ENCODE results near the gene URGCP.
"Not testable (repeated sequence)": the region's sequence is repeated elsewhere in the genome, so short reads cannot be mapped to it uniquely, and the experiment has no call there.

Gene URGCP

DNA sequence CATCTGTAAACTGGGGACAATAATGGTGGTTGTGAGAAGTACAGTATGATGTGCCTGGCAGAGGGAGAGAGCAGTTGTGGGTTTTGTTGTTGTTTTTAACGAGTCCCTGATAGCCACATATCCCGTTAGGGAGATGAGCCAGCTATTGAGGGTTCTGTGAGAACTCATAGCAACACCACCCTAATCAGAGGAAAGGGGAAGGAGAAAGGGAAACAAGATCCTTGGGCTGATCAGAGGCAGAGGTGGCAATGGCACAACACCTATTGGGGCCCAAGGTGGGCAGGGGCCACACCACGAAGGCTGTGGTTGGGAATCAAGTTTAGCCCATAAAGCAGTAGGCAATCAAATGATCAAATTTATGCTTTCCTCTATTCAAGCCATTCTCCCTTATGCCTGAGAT lies 35.3 kb downstream of the URGCP start:
- no peak for DNase-seq

DNA sequence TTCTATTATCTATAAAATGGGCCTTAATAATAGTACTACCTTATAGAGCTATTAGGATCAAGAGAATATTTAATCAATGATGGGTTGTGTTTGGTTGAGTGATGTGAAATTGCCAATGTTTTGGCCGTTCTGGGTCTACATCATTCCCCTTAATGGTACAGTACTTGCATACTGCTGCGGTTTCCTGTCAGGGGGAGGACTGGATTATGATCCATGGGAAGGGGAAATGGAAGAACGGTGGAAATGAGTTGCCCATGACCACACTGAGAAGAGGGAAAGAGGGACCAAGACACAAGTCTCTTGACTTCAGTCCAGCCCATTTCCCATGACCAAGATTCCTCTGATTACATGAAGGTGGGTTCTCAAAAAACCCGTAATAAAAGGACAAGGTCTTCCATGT lies 36.1 kb downstream of the URGCP start:
- no peak for DNase-seq

GRCh38 chr7:43869867-43870240 lies 36.5 kb downstream of the URGCP start:
- DNase-seq: no peak

DNA sequence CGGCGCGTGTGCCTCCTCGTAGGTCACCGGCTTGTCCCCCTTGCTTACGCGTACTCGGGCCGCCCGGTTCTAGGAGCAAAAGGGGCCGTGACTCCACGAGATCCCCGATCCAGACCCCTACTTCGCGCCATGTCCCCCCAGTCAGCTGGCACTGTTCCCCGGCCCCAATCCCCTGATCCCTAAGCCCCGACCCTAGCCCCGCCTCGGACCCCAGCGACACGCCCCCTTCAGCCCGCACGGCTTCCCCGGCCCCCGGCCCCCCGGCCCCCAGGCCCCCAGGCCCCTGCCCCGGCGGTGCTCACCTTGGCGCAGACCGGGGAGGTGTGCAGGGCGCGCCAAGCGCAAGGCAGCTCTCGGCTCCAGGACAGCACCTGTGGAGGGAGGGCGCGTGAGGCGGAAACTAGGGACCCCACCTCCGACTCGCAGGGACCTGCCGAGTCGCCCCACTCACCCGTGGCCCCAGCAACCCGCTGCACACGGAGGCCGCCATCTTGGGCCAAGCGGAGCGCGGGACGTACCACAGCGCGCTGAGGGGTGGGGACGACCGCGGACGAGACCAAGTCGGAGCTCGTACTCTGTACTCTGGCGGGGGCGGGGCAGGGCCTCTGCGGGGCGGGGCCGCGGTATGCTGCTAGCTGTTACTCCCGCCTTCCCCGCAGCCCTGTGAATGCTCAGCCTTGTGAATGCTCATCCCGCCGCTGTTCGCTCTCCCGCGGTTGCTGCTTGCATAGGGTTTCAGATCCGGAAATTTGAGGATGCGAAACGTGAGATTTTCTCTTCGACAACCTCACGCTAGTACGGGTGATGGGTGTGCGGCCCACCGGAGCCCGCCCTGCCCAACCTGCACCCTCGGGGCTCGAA lies 37.2 kb downstream of the URGCP start, which contains the start of gene MRPS24:
TSS of gene MRPS24 (minus strand) at position 512 of the 861 bp plus-strand sequence. CDS start at position 490, 22 bp downstream.
- DNase-seq: peak; percentile 94

DNA sequence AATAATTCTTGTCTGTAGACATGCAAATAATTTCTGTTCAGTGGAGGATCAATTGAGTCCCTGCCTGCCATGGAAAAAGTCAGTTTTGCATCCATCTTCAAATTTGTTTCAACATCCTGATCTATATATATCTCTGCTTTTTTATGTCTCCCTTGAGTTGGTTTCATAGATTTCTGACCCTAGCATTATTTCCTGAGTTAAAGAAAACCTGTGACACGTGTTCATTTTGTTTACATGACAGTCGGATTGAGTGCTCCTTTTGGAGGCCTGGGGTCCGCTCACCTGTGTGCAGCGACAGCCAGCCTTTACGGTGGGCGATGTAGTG lies 37.8 kb downstream of the URGCP start:
- no peak for DNase-seq

- DNase-seq: no peak
These were observed 38.2 kb downstream of the URGCP start for GRCh38 chr7:43868181-43868580.

DNA sequence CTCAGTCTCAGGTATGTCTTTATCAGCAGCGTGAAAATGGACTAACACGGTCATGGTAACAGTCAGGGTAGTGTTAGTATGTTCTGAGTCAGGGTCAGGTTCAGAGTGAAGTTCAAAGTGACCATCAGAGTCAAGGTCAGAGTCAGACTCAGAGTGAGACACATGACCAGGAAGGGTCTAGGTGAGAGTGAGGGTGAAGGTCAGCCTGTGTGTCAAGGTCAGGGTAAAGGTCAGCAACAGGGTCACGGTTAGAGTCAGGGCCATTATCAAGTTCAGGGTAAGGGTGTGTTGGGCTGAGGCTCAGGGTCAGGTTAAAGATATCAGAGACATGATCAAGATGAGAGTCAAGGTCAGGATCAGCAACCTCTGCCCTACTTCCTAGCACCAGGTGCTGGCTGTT lies 41.1 kb downstream of the URGCP start:
- no peak for DNase-seq

GRCh38 chr7:43864126-43864525 lies 42.3 kb downstream of the URGCP start:
- DNase-seq: no peak

DNA sequence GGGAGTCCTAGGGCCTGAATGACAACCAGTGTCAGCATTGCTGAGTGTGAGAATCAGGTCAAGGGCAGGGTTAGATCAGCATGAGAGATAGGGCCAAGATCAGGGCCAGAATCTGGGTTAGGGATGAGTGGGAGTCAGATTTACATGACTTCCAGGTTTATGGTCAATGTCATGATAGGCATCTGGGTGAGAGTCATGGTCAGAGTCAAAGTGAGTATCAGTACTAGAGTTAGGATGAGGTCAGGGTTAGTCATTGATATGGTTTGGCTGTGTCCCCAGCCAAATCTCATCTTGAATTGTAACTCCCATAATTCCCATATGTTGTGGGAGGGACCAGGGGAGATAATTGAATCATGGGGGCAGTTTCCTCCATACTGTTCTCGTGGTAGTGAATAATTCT lies 49.4 kb downstream of the URGCP start:
- no peak for DNase-seq

GRCh38 chr7:43856316-43856715 lies 50.1 kb downstream of the URGCP start:
- no peak for DNase-seq

DNA sequence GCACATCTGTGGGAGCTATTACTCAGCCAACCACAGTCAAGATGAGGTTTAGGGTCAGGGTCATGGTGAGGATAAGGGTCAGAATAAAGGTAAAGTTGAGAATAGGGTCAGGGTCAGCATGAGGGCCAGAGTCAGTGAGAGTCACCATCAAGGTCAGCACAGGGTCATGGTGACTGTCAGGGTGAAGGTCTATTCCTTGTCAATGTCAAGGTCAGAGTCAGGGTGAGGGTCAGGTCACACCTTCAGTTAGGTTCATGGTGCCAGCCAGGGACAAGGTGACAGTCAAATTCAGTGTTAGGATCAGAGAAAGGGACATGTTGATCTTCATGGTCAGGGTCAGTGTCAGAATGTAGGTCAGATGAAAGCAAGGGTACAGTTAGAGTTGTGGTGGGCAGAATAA lies 51.2 kb downstream of the URGCP start:
- DNase-seq: no peak

- DNase-seq: no peak
These were observed 54.6 kb downstream of the URGCP start for GRCh38 chr7:43851805-43852204.

DNA sequence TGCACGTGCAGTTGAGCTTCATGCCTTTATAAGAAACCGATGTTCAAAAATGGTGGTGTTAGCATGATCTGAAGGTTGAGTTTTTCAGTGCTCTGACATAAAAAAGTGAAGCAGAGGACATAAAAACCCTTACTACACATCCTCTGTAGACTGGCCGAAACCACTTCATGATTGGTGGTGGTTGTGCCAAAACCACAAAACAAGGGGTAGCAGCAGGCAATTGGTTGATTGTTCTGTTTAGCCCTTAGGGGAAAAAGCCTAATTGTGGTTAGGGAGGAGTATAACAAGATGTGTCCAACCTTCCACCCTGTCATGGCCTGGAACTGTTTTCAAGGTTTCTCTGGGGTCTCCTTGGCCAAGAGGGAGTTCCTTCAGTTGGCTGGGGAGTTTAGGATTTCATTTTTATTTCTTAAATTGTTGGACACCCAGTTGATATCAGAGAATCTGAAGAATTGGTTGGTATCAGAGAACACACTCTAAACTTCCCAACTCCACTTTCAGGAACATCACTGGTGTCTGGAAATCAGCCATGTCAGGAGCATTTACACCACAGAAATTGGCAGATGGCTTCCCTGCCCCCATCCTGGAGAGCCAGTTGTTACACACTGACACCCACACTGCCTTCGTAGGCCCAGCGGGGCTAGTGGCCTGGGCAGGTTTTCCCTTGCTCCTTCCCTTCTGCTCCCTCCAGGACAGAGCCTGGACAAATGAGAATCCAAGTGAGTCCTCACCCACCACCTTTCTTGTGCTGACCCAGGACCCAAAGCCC lies 55.9 kb downstream of the URGCP start:
- DNase-seq: no peak

DNA sequence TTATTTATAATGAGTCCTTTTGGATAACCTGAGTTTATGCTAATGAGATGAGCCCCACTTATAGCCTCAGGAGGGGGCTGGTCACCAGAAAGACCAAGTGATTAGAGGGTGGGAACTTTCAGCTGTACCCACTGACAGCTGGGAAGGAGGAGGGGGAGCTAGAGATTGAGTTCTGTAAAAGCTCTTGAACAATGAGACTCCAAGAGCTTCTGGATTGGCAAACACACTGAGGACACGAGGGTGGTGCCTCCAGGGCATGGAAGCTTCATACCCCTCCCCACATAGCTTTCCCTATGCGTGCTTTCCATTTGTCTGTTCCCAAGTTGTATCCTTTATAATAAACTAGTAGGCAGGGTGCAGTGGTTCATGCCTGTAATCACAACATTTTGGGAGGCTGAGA lies 57.3 kb downstream of the URGCP start:
- DNase-seq: no peak

- DNase-seq: no peak
These were observed 58.9 kb downstream of the URGCP start for GRCh38 chr7:43847496-43847895.

DNA sequence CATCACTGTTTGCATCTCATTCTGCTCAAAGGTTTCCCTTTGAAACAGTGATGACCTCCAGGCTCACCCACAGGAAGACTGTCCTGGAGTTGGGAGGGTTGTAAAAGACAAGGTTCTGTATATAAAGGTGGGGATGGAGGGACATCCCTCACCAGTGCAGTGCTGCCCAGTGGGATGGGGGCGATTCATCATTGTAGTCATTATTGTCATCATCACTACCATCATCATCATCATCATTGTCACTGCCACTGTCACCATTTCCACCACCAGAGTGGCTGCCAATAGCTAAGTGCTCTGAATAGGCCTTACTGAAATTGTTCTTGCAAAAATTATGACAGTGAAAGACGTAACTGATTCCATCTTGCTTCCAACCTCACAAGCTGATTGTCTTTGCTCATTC lies 61.7 kb downstream of the URGCP start:
- no peak for DNase-seq

DNA sequence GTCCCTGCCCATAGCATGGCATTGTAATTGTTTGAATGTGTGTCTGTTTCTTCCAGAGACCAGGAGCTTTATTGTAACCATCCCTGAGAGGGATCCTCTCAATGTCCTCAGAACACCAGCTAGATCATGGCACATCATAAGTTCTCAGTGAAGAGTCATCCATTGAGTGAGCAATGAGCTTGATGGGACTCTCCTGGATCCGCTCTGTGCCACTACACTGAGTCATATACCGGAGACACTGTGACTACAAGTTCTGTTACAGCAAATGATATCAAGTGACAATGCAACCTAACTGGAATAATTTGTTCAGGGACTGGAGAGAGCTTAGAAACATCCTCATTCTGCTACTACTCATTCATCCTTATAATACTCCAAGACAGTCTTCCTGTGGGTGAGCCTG lies 62.1 kb downstream of the URGCP start:
- DNase-seq: no peak

DNA sequence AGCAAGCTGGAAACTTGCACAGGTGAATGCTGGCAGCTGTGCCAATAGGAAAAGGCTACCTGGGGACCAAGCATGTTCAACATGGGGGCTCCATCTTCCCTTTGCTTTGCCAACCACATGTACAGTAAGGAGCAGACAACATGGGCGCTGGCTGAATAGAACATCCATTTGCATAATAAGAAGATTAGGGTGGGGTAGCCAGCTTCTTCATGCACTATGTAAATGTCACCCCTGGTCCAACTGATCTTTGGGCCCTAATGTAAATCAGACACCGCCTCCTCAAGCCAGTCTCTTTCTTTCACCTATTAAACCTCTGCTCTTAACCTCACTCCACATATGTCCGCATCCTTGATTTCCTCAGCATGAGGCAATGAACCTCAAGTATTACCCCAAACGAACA lies 63.1 kb downstream of the URGCP start:
- no peak for DNase-seq

GRCh38 chr7:43838201-43838658 lies 68.2 kb downstream of the URGCP start:
- DNase-seq: no peak

- no peak for DNase-seq
These were observed 71.7 kb downstream of the URGCP start for GRCh38 chr7:43834463-43835251.

DNA sequence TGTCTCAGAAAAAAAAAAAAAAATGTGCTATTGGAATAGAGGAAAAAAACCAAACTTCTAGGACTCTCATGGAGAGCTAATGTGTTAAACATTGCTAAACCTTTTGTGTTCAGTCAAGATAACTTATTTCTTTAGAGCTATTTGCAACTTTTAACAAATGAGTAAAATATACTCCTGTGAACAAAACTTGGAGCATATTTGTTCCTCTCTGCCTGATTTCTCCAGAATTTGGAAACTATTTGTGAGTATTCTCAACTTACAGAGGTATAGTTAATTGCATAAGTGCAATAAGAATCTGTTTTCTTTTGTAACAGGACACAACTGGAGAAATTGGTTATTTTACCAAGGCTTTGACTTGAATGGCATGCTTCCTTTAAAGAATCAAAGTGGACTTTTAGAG lies 75.5 kb downstream of the URGCP start:
- not testable (repeated sequence) for DNase-seq
